HepG2 (cell line): ENCODE data around the gene ZNF584. TPM values are rescaled to one million over a fixed set of nuclear protein-coding genes. Genes with fewer than 3 reads are reported as not detected.

Experiments used
- ATF2 ChIP-seq: sonication (generic); formaldehyde crosslinking; IDR thresholded peaks from 2 replicates; pipeline ENCODE4 v1.4.0; 2020; ENCODE audit warnings: missing genetic modification reagents
- BRD4 ChIP-seq: sonication (generic); formaldehyde crosslinking; IDR thresholded peaks from 2 replicates; pipeline ENCODE4 v1.4.0; 2020; ENCODE audit warnings: missing genetic modification reagents
- CREB3 ChIP-seq: sonication (generic); formaldehyde crosslinking; IDR thresholded peaks from 2 replicates; pipeline ENCODE4 v1.5.0; 2020; ENCODE audit warnings: missing genetic modification reagents
- FOXA3 ChIP-seq: IDR thresholded peaks from 2 replicates; pipeline ENCODE4 v1.6.1; 2016; ENCODE audit warnings: missing genetic modification reagents, missing compliant biosample characterization
- IRF1 ChIP-seq: sonication (generic); formaldehyde crosslinking; IDR thresholded peaks from 2 replicates; pipeline ENCODE4 v1.4.0; 2020; ENCODE audit warnings: low read depth, mild to moderate bottlenecking, missing genetic modification reagents
- JUN ChIP-seq: sonication (generic); formaldehyde crosslinking; IDR thresholded peaks from 2 replicates; pipeline ENCODE4 v1.4.0; 2020; ENCODE audit warnings: mild to moderate bottlenecking, missing genetic modification reagents
- KAT2B ChIP-seq: fragments of 150-350 bp; IDR thresholded peaks from 2 replicates; pipeline ENCODE4 v1.6.1; 2014; ENCODE audit warnings: low read depth, low read length, borderline replicate concordance
- NFE2L2 ChIP-seq: fragments of 150-350 bp; IDR thresholded peaks from 2 replicates; pipeline ENCODE4 v1.6.1; 2014; ENCODE audit warnings: low read length
- SPEN ChIP-seq: sonication (generic); formaldehyde crosslinking; IDR thresholded peaks from 2 replicates; pipeline ENCODE4 v1.5.1; 2020; ENCODE audit warnings: low read depth, mild to moderate bottlenecking, missing genetic modification reagents
- TBX3 ChIP-seq: fragments of 450-650 bp; IDR thresholded peaks from 2 replicates; pipeline ENCODE4 v1.6.1; 2017; ENCODE audit warnings: antibody characterized with exemption, mild to moderate bottlenecking, inconsistent platforms, borderline replicate concordance
- ZBTB25 ChIP-seq: IDR thresholded peaks from 2 replicates; pipeline ENCODE4 v1.6.1; 2018; ENCODE audit warnings: missing genetic modification reagents
- ZNF407 ChIP-seq: sonication (generic); formaldehyde crosslinking; IDR thresholded peaks from one replicate; pipeline ENCODE4 v1.5.1; 2020; ENCODE audit warnings: mild to moderate bottlenecking, missing genetic modification reagents; ENCODE audit errors: not compliant biosample characterization
- ZNF576 ChIP-seq: sonication (generic); formaldehyde crosslinking; IDR thresholded peaks from 2 replicates; pipeline ENCODE4 v1.4.0; 2020; ENCODE audit warnings: mild to moderate bottlenecking, missing genetic modification reagents
- ZNF737 ChIP-seq: sonication (generic); formaldehyde crosslinking; IDR thresholded peaks from 2 replicates; pipeline ENCODE4 v1.5.0; 2020; ENCODE audit warnings: missing genetic modification reagents, mild to moderate bottlenecking, borderline replicate concordance
- polyA plus RNA-seq, 8 experiments: library from polyadenylated mRNA; depleted of rRNA in 3 of 8; stranded (reverse) in 7 of 8; unstranded in 1 of 8; fragments of >200 nt; fragmentation: Illumina TruSeq in 4 of 8; extraction: Trizol in 4 of 8; gene quantifications; 2 replicates each; pipeline versions ENCODE4 v1.2.1 to v1.2.3, GENCODE V29; 2011 to 2016; ENCODE audit warnings: low read depth in 4 of 8, missing spikeins in 1 of 8, mixed read lengths in 1 of 8; ENCODE audit not compliant: insufficient read depth in 1 of 8
- total RNA-seq, 5 experiments: library from RNA; depleted of rRNA; stranded (reverse); fragments of >200 nt; fragmentation: Illumina TruSeq; extraction: Trizol; gene quantifications; 2 replicates each; pipeline ENCODE4 v1.2.3, GENCODE V29; 2016; ENCODE audit warnings: low read depth in 1 of 5

The ZNF584 gene
- total and polyA plus RNA-seq, 2 of the 13 experiments (the other 11 are each of a cell fraction or from before 2014, with no cell fraction given) = 2.4 to 7.0 TPM

- TF ChIP-seq ZNF576 (CRISPR knock-in tag) (no peak), KAT2B (no peak), BRD4 (CRISPR knock-in tag) (peak; percentile 98), ZNF407 (CRISPR knock-in tag) (peak; percentile 87), ZNF737 (CRISPR knock-in tag) (no peak), CREB3 (CRISPR knock-in tag) (no peak), JUN (CRISPR knock-in tag) (0 out of 2 replicates have a peak, but pooled peaks have one; percentile 30), ATF2 (CRISPR knock-in tag) (0 out of 2 replicates have a peak, but pooled peaks have one; percentile 26), SPEN (CRISPR knock-in tag) (no peak; the same call in none of the 2 replicates), ZBTB25 (CRISPR knock-in tag) (peak; percentile 35; the same call in 1 of the 2 replicates), NFE2L2 (no peak), FOXA3 (no peak; the same call in none of the 2 replicates), IRF1 (CRISPR knock-in tag) (peak; percentile 61; the same call in 1 of the 2 replicates), TBX3 (no peak)
These were observed 21.7 kb upstream of the ZNF584 start, which contains the start of gene RPS5 (continued) for GRCh38 chr19:58386576-58387337.
